Endothelial cell of umbilical vein (primary cell): ENCODE data around the gene THAP3.

Source experiments
- EZH2 ChIP-seq: IDR thresholded peaks from 2 replicates; pipeline ENCODE4 v1.6.1; 2012; ENCODE audit warnings: borderline replicate concordance, low read depth, mild to moderate bottlenecking, moderate library complexity, low read length, inconsistent platforms; ENCODE audit not compliant: severe bottlenecking
- GATA2 ChIP-seq: IDR thresholded peaks from 2 replicates; pipeline ENCODE4 v1.7.0; 2011; ENCODE audit warnings: low read depth, mild to moderate bottlenecking, moderate library complexity, mixed read lengths, low read length; ENCODE audit not compliant: insufficient read length, insufficient read depth
- JUN ChIP-seq: IDR thresholded peaks from 2 replicates; pipeline ENCODE4 v1.6.1; 2011; ENCODE audit warnings: borderline replicate concordance, low read depth; ENCODE audit not compliant: insufficient read length, insufficient read depth
- MYC ChIP-seq: IDR thresholded peaks from one replicate; pipeline ENCODE4 v1.6.1; 2011; ENCODE audit warnings: mild to moderate bottlenecking, low read depth, low read length
- POLR2A ChIP-seq: IDR thresholded peaks from 2 replicates; pipeline ENCODE4 v1.6.1; 2012; ENCODE audit warnings: low read depth, mild to moderate bottlenecking, control low read depth, low read length
- POLR2AphosphoS5 ChIP-seq: IDR thresholded peaks from 2 replicates; pipeline ENCODE4 v1.6.1; 2012; ENCODE audit warnings: low read depth, mild to moderate bottlenecking, control low read depth, low read length, moderate library complexity; ENCODE audit not compliant: insufficient read depth
- TF ChIP-seq, protein P1 (sequence below), 2 donors: IDR thresholded peaks; 1 replicate in 1 of 2; 2 replicates in 1 of 2; pipeline ENCODE4 v1.5.1; 2011; ENCODE audit warnings: low read length in 2 of 2, mild to moderate bottlenecking in 2 of 2, moderate library complexity in 2 of 2, control low read depth in 1 of 2, inconsistent platforms in 1 of 2, low read depth in 1 of 2; ENCODE audit not compliant: insufficient read depth in 1 of 2; ENCODE audit errors: extremely low read depth in 1 of 2
- TF ChIP-seq, protein P2 (sequence below): IDR thresholded peaks from 2 replicates; pipeline ENCODE4 v1.6.1; 2011; ENCODE audit not compliant: insufficient read depth, insufficient read length

DNA sequence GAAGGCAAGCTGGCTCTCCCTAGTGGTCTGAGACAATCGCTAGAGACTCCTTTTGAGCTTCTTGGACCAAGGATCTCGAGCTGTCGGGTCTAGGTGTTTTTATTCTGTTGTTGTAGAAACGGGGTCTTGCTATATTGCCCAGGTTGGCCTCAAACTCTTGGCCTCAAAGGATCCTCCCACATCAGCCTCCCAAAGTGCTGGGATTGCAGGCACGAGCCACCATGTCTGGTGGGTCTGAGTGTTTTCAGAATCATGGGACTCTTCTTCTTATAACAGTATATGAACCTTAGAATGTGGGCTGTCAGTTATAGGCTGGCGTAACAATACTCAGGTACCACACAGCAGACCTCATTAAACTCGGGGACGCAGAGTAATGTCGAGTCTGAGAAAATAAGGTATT lies 43.8 kb downstream of the THAP3 start:
- TF ChIP-seq POLR2A = no peak
- TF ChIP-seq, protein P1, sequence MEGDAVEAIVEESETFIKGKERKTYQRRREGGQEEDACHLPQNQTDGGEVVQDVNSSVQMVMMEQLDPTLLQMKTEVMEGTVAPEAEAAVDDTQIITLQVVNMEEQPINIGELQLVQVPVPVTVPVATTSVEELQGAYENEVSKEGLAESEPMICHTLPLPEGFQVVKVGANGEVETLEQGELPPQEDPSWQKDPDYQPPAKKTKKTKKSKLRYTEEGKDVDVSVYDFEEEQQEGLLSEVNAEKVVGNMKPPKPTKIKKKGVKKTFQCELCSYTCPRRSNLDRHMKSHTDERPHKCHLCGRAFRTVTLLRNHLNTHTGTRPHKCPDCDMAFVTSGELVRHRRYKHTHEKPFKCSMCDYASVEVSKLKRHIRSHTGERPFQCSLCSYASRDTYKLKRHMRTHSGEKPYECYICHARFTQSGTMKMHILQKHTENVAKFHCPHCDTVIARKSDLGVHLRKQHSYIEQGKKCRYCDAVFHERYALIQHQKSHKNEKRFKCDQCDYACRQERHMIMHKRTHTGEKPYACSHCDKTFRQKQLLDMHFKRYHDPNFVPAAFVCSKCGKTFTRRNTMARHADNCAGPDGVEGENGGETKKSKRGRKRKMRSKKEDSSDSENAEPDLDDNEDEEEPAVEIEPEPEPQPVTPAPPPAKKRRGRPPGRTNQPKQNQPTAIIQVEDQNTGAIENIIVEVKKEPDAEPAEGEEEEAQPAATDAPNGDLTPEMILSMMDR (IDR thresholded peaks at IDR 0.05; ENCODE audit: extremely low read depth in 1 of 2, insufficient read depth in 1 of 2, low read depth in 1 of 2, low read length in 2 of 2) = no peak
- no peak for TF ChIP-seq EZH2
- no peak for TF ChIP-seq POLR2AphosphoS5
- TF ChIP-seq GATA2 = no peak
- TF ChIP-seq, protein P2, sequence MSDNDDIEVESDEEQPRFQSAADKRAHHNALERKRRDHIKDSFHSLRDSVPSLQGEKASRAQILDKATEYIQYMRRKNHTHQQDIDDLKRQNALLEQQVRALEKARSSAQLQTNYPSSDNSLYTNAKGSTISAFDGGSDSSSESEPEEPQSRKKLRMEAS = no peak
- no peak for TF ChIP-seq JUN
- TF ChIP-seq MYC = no peak
